Mesangial cell (primary cell): ENCODE results near the gene APC2. TPM values are rescaled to one million over a fixed set of nuclear protein-coding genes. Genes with fewer than 3 reads are reported as not detected.

ENCODE experiments used
- total RNA-seq: library from RNA; depleted of rRNA; stranded (reverse); fragments of >200 nt; gene quantifications from 2 replicates; pipeline ENCODE4 v1.2.3, GENCODE V29; 2015

APC2 gene
- total RNA-seq = 0.98 and 1.0 TPM in 2 replicates

GRCh38 chr19:1449467-1450442 lies at the start of gene APC2:
APC2 (plus strand) TSS chr19:1450121; CDS start chr19:1453002, 2,881 bp downstream.

GRCh38 chr19:1401138-1401888 lies 48.6 kb upstream of the APC2 start, which contains the start of gene GAMT:
GAMT (minus strand) TSS chr19:1401542; CDS start chr19:1401476, 66 bp downstream.

GRCh38 chr19:1407528-1408299 lies 42.2 kb upstream of the APC2 start, which contains the start of gene DAZAP1:
DAZAP1 (plus strand) TSS chr19:1407586; CDS start chr19:1407774, 188 bp downstream.

DNA sequence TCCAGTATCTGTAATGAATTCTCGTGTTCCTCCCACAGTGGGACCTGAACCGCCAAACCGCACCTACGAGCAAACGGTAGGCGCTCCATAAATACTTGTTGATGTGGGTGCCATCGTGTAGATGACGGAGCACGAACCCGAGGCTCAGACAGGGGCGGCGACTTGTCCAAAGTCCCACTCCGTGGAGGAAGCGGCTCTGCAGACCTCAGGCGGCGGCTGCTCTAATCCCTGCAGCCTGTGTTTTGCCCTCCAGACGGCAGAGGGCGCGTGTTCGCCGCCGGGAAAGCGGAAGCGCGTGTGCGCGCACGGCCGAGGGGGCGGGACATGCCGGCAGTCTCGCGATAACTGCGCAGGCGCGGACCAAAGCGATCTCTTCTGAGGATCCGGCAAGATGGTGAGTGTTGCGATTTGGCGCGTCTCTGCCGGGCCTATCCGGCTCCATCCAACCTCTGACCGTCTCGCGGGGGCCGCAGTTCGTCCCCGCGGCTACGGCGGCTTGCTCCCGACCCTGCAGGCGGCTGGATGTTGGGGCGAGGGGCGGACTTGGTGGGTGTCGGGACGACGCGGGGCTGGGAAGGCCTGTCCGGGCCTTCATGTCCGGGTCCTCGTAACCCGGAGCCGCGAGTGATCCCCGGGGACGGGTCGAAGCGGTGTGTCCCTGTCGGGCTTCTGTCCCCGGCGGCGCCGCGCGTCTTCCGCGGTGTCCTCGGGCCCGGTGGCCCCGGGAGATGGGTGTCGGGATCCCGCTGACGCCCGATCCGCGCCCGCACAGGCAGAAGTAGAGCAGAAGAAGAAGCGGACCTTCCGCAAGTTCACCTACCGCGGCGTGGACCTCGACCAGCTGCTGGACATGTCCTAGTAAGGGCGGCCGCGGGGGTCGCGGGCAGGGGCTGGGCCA lies 11.6 kb upstream of the APC2 start, which contains the start of gene RPS15:
RPS15 (plus strand) TSS at position 362 of the 898 bp plus-strand sequence; CDS start at position 392, 30 bp downstream.

DNA sequence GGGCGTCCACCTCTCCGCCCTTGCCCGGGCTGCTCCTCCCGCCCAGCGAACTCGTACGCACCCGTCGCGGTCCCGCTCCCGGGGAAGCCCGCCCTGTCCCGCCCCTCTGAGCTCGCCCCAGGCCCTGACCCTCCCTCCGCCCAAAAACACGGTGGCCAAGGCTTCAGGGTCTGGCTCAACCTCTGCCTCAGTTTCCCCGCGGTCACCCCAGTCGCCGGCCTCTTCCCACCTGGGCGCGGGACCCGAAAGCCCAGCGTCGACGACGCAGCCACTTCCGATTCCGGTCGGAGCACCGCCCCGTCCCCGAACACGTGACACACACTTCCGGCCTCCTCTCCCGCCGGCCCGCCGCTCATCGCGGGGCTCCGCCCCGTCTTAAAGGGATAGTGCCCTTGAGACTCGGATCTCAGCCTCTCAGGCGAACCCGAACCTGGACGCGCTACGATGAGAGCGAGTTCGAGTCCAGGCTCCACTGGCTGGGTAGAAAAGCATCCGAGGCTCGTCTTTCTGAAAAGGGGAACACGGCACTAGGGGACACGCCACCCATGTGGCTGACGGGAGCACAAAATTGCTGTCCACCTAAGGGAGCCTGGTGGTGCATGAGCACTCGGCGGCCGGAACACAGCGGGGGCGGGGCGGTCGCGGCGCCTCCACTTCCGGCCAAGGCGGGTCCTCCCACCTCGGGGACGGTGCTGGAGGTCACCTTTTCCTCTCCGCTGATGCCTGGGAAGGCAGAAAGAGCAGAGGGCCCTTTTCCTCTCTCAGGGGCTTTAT lies 29.2 kb downstream of the APC2 start, which contains the start of gene C19orf25:
C19orf25 (minus strand) TSS at position 282 of the 774 bp plus-strand sequence. CDS start 312 bp downstream, outside the sequence.

GRCh38 chr19:1490311-1491113 lies 40.6 kb downstream of the APC2 start, which contains the start of gene PCSK4:
PCSK4 (minus strand) TSS chr19:1490350; CDS start chr19:1490346, 4 bp downstream.

GRCh38 chr19:1491114-1491848 lies 41.4 kb downstream of the APC2 start, which contains the start of gene REEP6:
REEP6 (plus strand) TSS chr19:1491181; CDS start chr19:1491270, 89 bp downstream.

DNA sequence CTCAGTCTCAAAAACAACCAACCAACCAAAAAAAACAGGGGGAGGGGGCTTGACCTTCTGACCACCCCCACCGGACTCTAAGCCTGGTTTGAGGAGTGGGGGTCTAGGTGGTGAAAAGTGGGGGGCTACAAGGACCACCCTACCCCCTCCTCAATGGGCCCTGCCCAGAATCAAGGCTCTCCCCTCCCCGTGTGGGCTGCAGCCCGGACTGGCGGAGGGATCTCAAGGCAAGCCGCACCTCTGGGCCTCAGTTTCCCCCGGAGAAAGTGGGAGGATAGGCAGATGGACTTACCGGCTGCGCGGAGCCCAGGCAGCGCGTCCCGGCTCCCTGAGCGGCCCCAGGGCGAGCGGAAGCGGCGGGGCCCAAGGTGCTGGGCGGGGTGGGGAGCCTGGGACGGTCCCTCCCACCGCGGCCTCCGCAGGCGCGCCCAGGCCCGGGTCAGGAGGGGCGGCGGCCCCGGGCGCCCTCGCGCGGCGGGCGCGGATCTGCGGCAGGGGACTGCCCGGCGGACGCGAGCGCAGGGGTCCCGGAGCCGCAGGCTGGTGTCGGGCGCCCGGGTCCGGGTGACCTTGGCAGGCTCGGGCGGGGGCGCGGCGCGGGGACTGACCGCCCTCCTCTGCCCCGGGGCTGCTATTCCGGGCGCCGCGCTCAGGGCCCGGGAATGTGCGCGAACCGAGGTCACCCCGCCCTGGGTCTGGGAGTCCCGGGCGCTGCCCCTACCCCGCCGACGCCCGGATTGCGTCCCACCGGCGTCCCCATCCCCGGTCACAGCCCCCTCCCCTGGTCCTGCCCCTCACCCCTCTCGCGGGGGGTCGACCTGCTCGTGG lies 63.0 kb downstream of the APC2 start, which contains the start of gene ADAMTSL5:
ADAMTSL5 (minus strand) TSS at position 349 of the 828 bp plus-strand sequence. CDS start 2,076 bp downstream, outside the sequence.

Other genes with a start within 250 kb of the APC2 start
- gene STK11, start 244.3 kb upstream of the APC2 start, total RNA-seq = 84.1 and 84.6 TPM in 2 replicates
- 5.1 and 6.1 TPM in 2 replicates for gene CBARP, start 212.1 kb upstream of the APC2 start, total RNA-seq
- gene ATP5F1D, start 208.4 kb upstream of the APC2 start, total RNA-seq = 145 and 173 TPM in 2 replicates
- gene MIDN, start 201.5 kb upstream of the APC2 start, total RNA-seq = 47.1 and 61.0 TPM in 2 replicates
- 119 and 190 TPM in 2 replicates for gene CIRBP, start 180.8 kb upstream of the APC2 start, total RNA-seq
- 92.3 and 109 TPM in 2 replicates for gene FAM174C, start 174.6 kb upstream of the APC2 start, total RNA-seq
- 0.65 and 2.3 TPM in 2 replicates for gene EFNA2, start 164.2 kb upstream of the APC2 start, total RNA-seq
- 172 and 183 TPM in 2 replicates for gene NDUFS7, start 66.2 kb upstream of the APC2 start, total RNA-seq
- 21.5 and 44.2 TPM in 2 replicates for gene GAMT, start 48.6 kb upstream of the APC2 start, total RNA-seq
- gene DAZAP1, start 42.5 kb upstream of the APC2 start, total RNA-seq = 71.4 and 138 TPM in 2 replicates
- gene RPS15, start 11.7 kb upstream of the APC2 start, total RNA-seq = 1,692 and 1,880 TPM in 2 replicates
- gene C19orf25, start 29.1 kb downstream of the APC2 start, total RNA-seq = 26.1 and 55.5 TPM in 2 replicates
- gene PCSK4, start 40.2 kb downstream of the APC2 start, total RNA-seq = 3.9 and 10.8 TPM in 2 replicates
- 5.2 and 7.6 TPM in 2 replicates for gene REEP6, start 41.1 kb downstream of the APC2 start, total RNA-seq
- gene ADAMTSL5, start 62.9 kb downstream of the APC2 start, total RNA-seq = 0.65 and 4.4 TPM in 2 replicates
- gene PLK5, start 74.0 kb downstream of the APC2 start, total RNA-seq = 0.13 TPM in 1 of 2 replicates, not detected in the other
- 72.6 and 109 TPM in 2 replicates for gene MEX3D, start 118.2 kb downstream of the APC2 start, total RNA-seq
- gene MBD3, start 142.7 kb downstream of the APC2 start, total RNA-seq = 119 and 157 TPM in 2 replicates
- gene UQCR11, start 155.3 kb downstream of the APC2 start, total RNA-seq = 101 and 169 TPM in 2 replicates
- gene TCF3, start 202.5 kb downstream of the APC2 start, total RNA-seq = 164 and 236 TPM in 2 replicates